GM12878 (cell line): ENCODE data around the gene AK4. TPM values are rescaled to one million over a fixed set of nuclear protein-coding genes. Genes with fewer than 3 reads are reported as not detected.

Experiments used
- ATAC-seq: fragments of 200-7000 bp; cut with Tn5 transposase; 3 replicates; pipeline ENCODE4 v1.9.1; 2020; ENCODE audit warnings: mild to moderate bottlenecking, moderate library complexity
- BruUV-seq: library from RNA; stranded (reverse); fragments of 400-500 nt; replicated peaks from 2 replicates; lab custom pipeline; 2021; lab: Mats Ljungman, UMichigan
- CTCF ChIA-PET: fragments of 300-600 bp; sonication (Branson Sonifier 250); formaldehyde crosslinking; extraction: SDS; loops from one replicate; lab custom pipeline; 2021; ENCODE audit warnings: inconsistent platforms; lab: Yijun Ruan, JAX
- POLR2A ChIA-PET: fragments of 350-600 bp; formaldehyde crosslinking; extraction: SDS; loops from one replicate; lab custom pipeline; 2021; ENCODE audit warnings: inconsistent platforms; lab: Charles Lee
- RAD21 ChIA-PET: fragments of 300-600 bp; sonication (Branson Sonifier 250); formaldehyde crosslinking; loops from one replicate; lab custom pipeline; 2023; ENCODE audit warnings: antibody characterized with exemption; ENCODE audit not compliant: unreplicated experiment; lab: Charles Lee
- SMC1A ChIA-PET: fragments of 300-600 bp; sonication (Branson Sonifier 250); formaldehyde crosslinking; loops from one replicate; lab custom pipeline; 2023; ENCODE audit not compliant: unreplicated experiment, uncharacterized antibody; lab: Charles Lee
- DNase-seq: peaks from one replicate; pipeline ENCODE4 v3.0.0-alpha.2; 2011; ENCODE audit warnings: low read depth, low spot score
- FAIRE-seq: peaks from 3 replicates; lab custom pipeline; 2011; peaks lifted over from hg19 to GRCh38; lab: Jason Lieb, UNC
- H2AFZ ChIP-seq: 2 replicates; pipeline ENCODE4 v1.6.0; 2011; ENCODE audit warnings: low read depth, low read length, control low read depth; ENCODE audit not compliant: control insufficient read depth
- H3K27ac ChIP-seq: 2 replicates; pipeline ENCODE4 v1.5.1; 2011; ENCODE audit warnings: control low read depth; ENCODE audit not compliant: control insufficient read depth, insufficient read depth
- H3K27me3 ChIP-seq, 2 experiments: replicated peaks in 1 of 2; 2 replicates each; pipeline versions ENCODE4 v1.6.0 to v1.6.1; 2011; ENCODE audit warnings: low read length in 1 of 2; ENCODE audit not compliant: control insufficient read depth in 2 of 2, insufficient read depth in 2 of 2
- H3K36me3 ChIP-seq, 2 experiments: 2 replicates each; pipeline ENCODE4 v1.5.1; 2011; ENCODE audit warnings: low read length in 1 of 2; ENCODE audit not compliant: control insufficient read depth in 2 of 2, insufficient read depth in 2 of 2
- H3K4me1 ChIP-seq: 2 replicates; pipeline ENCODE4 v1.6.1; 2011; ENCODE audit warnings: mild to moderate bottlenecking, low read length, moderate library complexity, mixed read lengths; ENCODE audit not compliant: control insufficient read depth, insufficient read depth
- H3K4me2 ChIP-seq: 2 replicates; pipeline ENCODE4 v1.6.0; 2011; ENCODE audit warnings: control low read depth; ENCODE audit not compliant: control insufficient read depth, insufficient read depth
- H3K4me3 ChIP-seq: fragments of 200-600 bp; sonication (generic); 2 replicates; pipeline ENCODE4 v1.5.1; 2016
- H3K79me2 ChIP-seq: 2 replicates; pipeline ENCODE4 v1.6.0; 2011; ENCODE audit warnings: low read length; ENCODE audit not compliant: control insufficient read depth, insufficient read depth
- H3K9ac ChIP-seq: 2 replicates; pipeline ENCODE4 v1.8.0; 2011; ENCODE audit warnings: low read length, control low read depth, mixed read lengths; ENCODE audit not compliant: control insufficient read depth, insufficient read depth
- H3K9me3 ChIP-seq: replicated peaks from 3 replicates; pipeline ENCODE4 v1.5.1; 2011; ENCODE audit warnings: mild to moderate bottlenecking, low read length; ENCODE audit not compliant: control insufficient read depth, insufficient read depth
- H4K20me1 ChIP-seq: 2 replicates; pipeline ENCODE4 v1.6.0; 2011; ENCODE audit not compliant: control insufficient read depth, insufficient read depth
- REST ChIP-seq: IDR thresholded peaks from 2 replicates; pipeline ENCODE4 v1.6.1; 2012; ENCODE audit warnings: mild to moderate bottlenecking, low read depth, low read length
- SP1 ChIP-seq: IDR thresholded peaks from one replicate; pipeline ENCODE4 v1.6.1; 2011; ENCODE audit warnings: low read depth, low read length
- WGBS: methylation state at CpG from one replicate; pipeline ENCODE4 v1.1.6; 2016; ENCODE audit warnings: low lambda C conversion rate; ENCODE audit not compliant: insufficient replicate concordance, insufficient coverage; ENCODE audit errors: missing lambda C conversion rate; 5-methylcytosine and 5-hydroxymethylcytosine counted together
- in situ Hi-C: fragments of 300-500 bp; cut with MboI; formaldehyde crosslinking; loops from 9 replicates; pipeline ENCODE4 v1.14.3; 2018; ENCODE audit warnings: mixed read lengths
- intact Hi-C: fragments of 100-400 bp; cut with micrococcal nuclease; formaldehyde crosslinking; loops from one replicate; pipeline ENCODE4 v1.14.2; 2022; ENCODE audit not compliant: unreplicated experiment
- polyA plus RNA-seq, 11 experiments: library from polyadenylated mRNA; depleted of rRNA in 4 of 11; unstranded in 6 of 11; stranded (reverse) in 5 of 11; fragments of >200 nt; fragmentation: Nextera tagmentation in 4 of 11; fragmentation: Illumina TruSeq in 1 of 11; extraction: Ambion mirVana in 4 of 11; extraction: Trizol in 1 of 11; gene quantifications; 1 replicate in 1 of 11; 2 replicates in 10 of 11; pipeline versions ENCODE4 v1.2.1 to v1.2.3, GENCODE V29; 2011 to 2016; ENCODE audit warnings: inconsistent platforms in 2 of 11, missing spikeins in 2 of 11, low read depth in 1 of 11
- total RNA-seq, 4 experiments: library from RNA; depleted of rRNA in 3 of 4; stranded (reverse); fragments of >200 nt in 3 of 4; fragmentation: Illumina TruSeq in 1 of 4; extraction: Trizol in 1 of 4; gene quantifications; 2 replicates each; pipeline versions ENCODE4 v1.2.1 to v1.2.3, GENCODE V29; 2013 to 2021

Gene AK4
- total and polyA plus RNA-seq, 10 of the 15 experiments (the other 5 are each of a cell fraction or from before 2014, with no cell fraction given) = 23.9 to 161 (median 49.0) TPM

- Histone ChIP-seq H3K4me2 (no peak overlapping the region), H3K4me1 (peaks cover 24% of the 10 kb centered on the region), H3K4me3 (no peak overlapping the region), H3K9me3 (no peaks in the 10 kb centered on the region; the same call in 2 of the 3 replicates), H4K20me1 (no peaks in the 10 kb centered on the region; the same call in 1 of the 2 replicates), H2AFZ (no peak overlapping the region), H3K27ac (no peak overlapping the region), H3K79me2 (peaks cover 69% of the 10 kb centered on the region), H3K36me3 (peaks cover 0 to 3% of the 10 kb centered on the region in 2 experiments; a peak in 1 of 4 replicates), H3K9ac (no peak overlapping the region), H3K27me3 (no peaks in the 10 kb centered on the region)
- RAD21 ChIA-PET = interaction anchor here (1.2 kb wide), 1 partner anchor 35 kb away, joined by 4 read pairs; no protein-coding TSS in a partner anchor
- TF ChIP-seq SP1 (no peak), REST (no peak)
- 63% methylated on average over 14 of the region's 14 CpGs for WGBS
- SMC1A ChIA-PET = interaction anchor here (1.4 to 1.8 kb wide), 2 partner anchors 8 to 10 kb away, joined by 4 read pairs; no protein-coding TSS in a partner anchor
- in situ Hi-C loops = no loop called here
- POLR2A ChIA-PET = no interaction called here
- CTCF ChIA-PET = no interaction called here
- no peak for FAIRE-seq
- BruUV-seq = no TSS peak
- no peak for DNase-seq
- intact Hi-C loops = no loop called here
- ATAC-seq = no peak
Observed at GRCh38 chr1:65172936-65173690, 25.1 kb downstream of the AK4 start.
